IMR-90 (cell line): ENCODE data around the gene ST3GAL5. TPM values are rescaled to one million over a fixed set of nuclear protein-coding genes. Genes with fewer than 3 reads are reported as not detected.

ENCODE experiments used
- ATAC-seq: fragments of 200-7000 bp; cut with Tn5 transposase; 2 replicates; pipeline ENCODE4 v1.9.1; 2020; ENCODE audit warnings: low read depth, mild to moderate bottlenecking, moderate library complexity
- BruUV-seq: library from RNA; stranded (reverse); fragments of 400-500 nt; replicated peaks from 2 replicates; lab custom pipeline; 2021; lab: Mats Ljungman, UMichigan
- CTCF ChIA-PET: fragments of 300-600 bp; formaldehyde crosslinking; extraction: SDS; loops from one replicate; lab custom pipeline; 2021; ENCODE audit warnings: antibody characterized with exemption; lab: Yijun Ruan, JAX
- POLR2A ChIA-PET: fragments of 300-600 bp; sonication (Branson Sonifier 250); formaldehyde crosslinking; loops from one replicate; lab custom pipeline; 2022; ENCODE audit warnings: antibody characterized with exemption; ENCODE audit not compliant: unreplicated experiment; lab: Charles Lee
- DNase-seq: peaks from one replicate; pipeline ENCODE4 v3.0.0; 2013
- H2AFZ ChIP-seq: replicated peaks from 2 replicates; pipeline ENCODE3; 2013; ENCODE audit warnings: low read length, mild to moderate bottlenecking; ENCODE audit not compliant: poor library complexity
- H2AK5ac ChIP-seq: 2 replicates; pipeline ENCODE4 v1.6.1; 2013; ENCODE audit warnings: low read depth, low read length, inconsistent platforms
- H2AK9ac ChIP-seq: replicated peaks from 2 replicates; pipeline ENCODE3; 2013; ENCODE audit warnings: mild to moderate bottlenecking, low read depth, low read length, moderate library complexity; ENCODE audit not compliant: poor library complexity
- H2BK120ac ChIP-seq: 2 replicates; pipeline ENCODE4 v1.6.1; 2013; ENCODE audit warnings: low read depth, low read length, inconsistent platforms
- H2BK15ac ChIP-seq: 3 replicates; pipeline ENCODE4 v1.6.1; 2013; ENCODE audit warnings: low read depth, low read length, inconsistent platforms
- H2BK20ac ChIP-seq: 2 replicates; pipeline ENCODE4 v1.6.1; 2013; ENCODE audit warnings: low read depth, mild to moderate bottlenecking, inconsistent platforms, low read length, moderate library complexity
- H2BK5ac ChIP-seq: 2 replicates; pipeline ENCODE4 v1.6.1; 2013; ENCODE audit warnings: mild to moderate bottlenecking, low read depth, low read length, inconsistent platforms; ENCODE audit not compliant: poor library complexity, severe bottlenecking
- H3K14ac ChIP-seq: replicated peaks from 2 replicates; pipeline ENCODE4 v1.6.1; 2013; ENCODE audit warnings: low read depth, low read length, inconsistent platforms
- H3K18ac ChIP-seq: 2 replicates; pipeline ENCODE4 v1.6.1; 2013; ENCODE audit warnings: low read depth, low read length, control low read depth
- H3K23ac ChIP-seq: 2 replicates; pipeline ENCODE4 v1.6.1; 2013; ENCODE audit warnings: low read depth, low read length, inconsistent platforms
- H3K27ac ChIP-seq: 2 replicates; pipeline ENCODE4 v1.5.1; 2013; ENCODE audit warnings: mild to moderate bottlenecking, control low read depth, low read length; ENCODE audit not compliant: insufficient read depth
- H3K27me3 ChIP-seq: 2 replicates; pipeline ENCODE4 v1.6.1; 2013; ENCODE audit warnings: low read length; ENCODE audit not compliant: control insufficient read depth, insufficient read depth
- H3K36me3 ChIP-seq: 2 replicates; pipeline ENCODE4 v1.6.1; 2013; ENCODE audit warnings: low read length, mixed read lengths; ENCODE audit not compliant: control insufficient read depth, insufficient read depth
- H3K4ac ChIP-seq: 2 replicates; pipeline ENCODE4 v1.6.1; 2013; ENCODE audit warnings: low read depth, low read length, inconsistent platforms
- H3K4me1 ChIP-seq: 2 replicates; pipeline ENCODE4 v1.6.1; 2013; ENCODE audit warnings: low read length, mixed read lengths; ENCODE audit not compliant: control insufficient read depth, insufficient read depth
- H3K4me2 ChIP-seq: 2 replicates; pipeline ENCODE4 v1.6.1; 2013; ENCODE audit warnings: low read depth, mild to moderate bottlenecking, control low read depth, low read length, moderate library complexity
- H3K4me3 ChIP-seq: 2 replicates; pipeline ENCODE4 v1.5.1; 2013; ENCODE audit warnings: low read depth, mild to moderate bottlenecking, control low read depth, low read length, moderate library complexity; ENCODE audit not compliant: insufficient read depth
- H3K56ac ChIP-seq: 2 replicates; pipeline ENCODE4 v1.6.1; 2013; ENCODE audit warnings: low read length, inconsistent platforms; ENCODE audit not compliant: insufficient read depth; ENCODE audit errors: extremely low read depth
- H3K79me1 ChIP-seq, 2 experiments: 2 replicates each; pipeline ENCODE4 v1.6.1; 2013; ENCODE audit warnings: low read length in 2 of 2, inconsistent platforms in 1 of 2, low read depth in 1 of 2
- H3K9ac ChIP-seq: 2 replicates; pipeline ENCODE4 v1.6.1; 2013; ENCODE audit warnings: low read depth, low read length, control low read depth
- H3K9me1 ChIP-seq: 2 replicates; pipeline ENCODE4 v1.6.1; 2013; ENCODE audit warnings: low read length, inconsistent platforms; ENCODE audit not compliant: insufficient read depth
- H3K9me3 ChIP-seq: 2 replicates; pipeline ENCODE4 v1.6.1; 2013; ENCODE audit warnings: low read length; ENCODE audit not compliant: control insufficient read depth, insufficient read depth
- H4K20me1 ChIP-seq: 2 replicates; pipeline ENCODE4 v1.6.1; 2013; ENCODE audit warnings: low read length, inconsistent platforms; ENCODE audit not compliant: insufficient read depth
- H4K5ac ChIP-seq: 2 replicates; pipeline ENCODE4 v1.6.1; 2013; ENCODE audit warnings: mild to moderate bottlenecking, low read depth, low read length, control low read depth
- H4K8ac ChIP-seq, 2 experiments: 2 replicates each; pipeline ENCODE4 v1.6.1; 2013; ENCODE audit warnings: low read depth in 2 of 2, low read length in 2 of 2, control low read depth in 1 of 2, inconsistent platforms in 1 of 2
- H4K91ac ChIP-seq: 2 replicates; pipeline ENCODE4 v1.6.1; 2013; ENCODE audit warnings: low read depth, low read length, inconsistent platforms; ENCODE audit not compliant: insufficient read depth
- BHLHE40 ChIP-seq: fragments of 150-350 bp; IDR thresholded peaks from 2 replicates; pipeline ENCODE4 v1.6.1; 2016; ENCODE audit warnings: mild to moderate bottlenecking, low read depth, low read length
- CEBPB ChIP-seq: IDR thresholded peaks from 2 replicates; pipeline ENCODE4 v1.6.1; 2012; ENCODE audit warnings: low read depth, low read length, improper control_type of control experiment
- CHD1 ChIP-seq: IDR thresholded peaks from 2 replicates; pipeline ENCODE4 v1.6.1; 2012; ENCODE audit warnings: low read depth, low read length, improper control_type of control experiment
- CTCF ChIP-seq: conservative IDR thresholded peaks from 2 replicates; pipeline ENCODE4 v1.5.1; 2012; ENCODE audit warnings: mild to moderate bottlenecking, low read depth, low read length, improper control_type of control experiment
- ELK1 ChIP-seq: fragments of 150-350 bp; IDR thresholded peaks from 2 replicates; pipeline ENCODE4 v1.6.1; 2016; ENCODE audit warnings: low read depth, mild to moderate bottlenecking, low read length, moderate library complexity, borderline replicate concordance
- FOS ChIP-seq: fragments of 150-350 bp; IDR thresholded peaks from 2 replicates; pipeline ENCODE4 v1.6.1; 2016; ENCODE audit warnings: low read depth, low read length
- MAFK ChIP-seq: IDR thresholded peaks from 2 replicates; pipeline ENCODE4 v1.6.1; 2012; ENCODE audit warnings: low read depth, low read length, improper control_type of control experiment
- MAZ ChIP-seq: IDR thresholded peaks from 2 replicates; pipeline ENCODE4 v1.6.1; 2012; ENCODE audit warnings: low read depth, mild to moderate bottlenecking, low read length, improper control_type of control experiment, moderate library complexity, borderline replicate concordance
- MXI1 ChIP-seq: IDR thresholded peaks from 2 replicates; pipeline ENCODE4 v1.6.1; 2012; ENCODE audit warnings: low read depth, mild to moderate bottlenecking, low read length, moderate library complexity, borderline replicate concordance
- NFE2L2 ChIP-seq: fragments of 150-350 bp; IDR thresholded peaks from 2 replicates; pipeline ENCODE4 v1.6.1; 2016; ENCODE audit warnings: low read depth, mild to moderate bottlenecking, low read length
- POLR2A ChIP-seq: IDR thresholded peaks from 2 replicates; pipeline ENCODE4 v1.6.1; 2012; ENCODE audit warnings: mild to moderate bottlenecking, low read depth, low read length
- RAD21 ChIP-seq: IDR thresholded peaks from 2 replicates; pipeline ENCODE4 v1.6.1; 2012; ENCODE audit warnings: low read length, improper control_type of control experiment
- RCOR1 ChIP-seq: IDR thresholded peaks from 2 replicates; pipeline ENCODE4 v1.6.1; 2012; ENCODE audit warnings: mild to moderate bottlenecking, low read length, improper control_type of control experiment; ENCODE audit not compliant: insufficient replicate concordance
- RFX5 ChIP-seq: IDR thresholded peaks from 2 replicates; pipeline ENCODE4 v1.8.0; 2012; ENCODE audit warnings: low read depth, mild to moderate bottlenecking, low read length, moderate library complexity
- SMC3 ChIP-seq: fragments of 150-350 bp; IDR thresholded peaks from 2 replicates; pipeline ENCODE4 v1.6.1; 2016; ENCODE audit warnings: low read depth, mild to moderate bottlenecking, antibody characterized with exemption, low read length, moderate library complexity
- USF2 ChIP-seq: fragments of 150-350 bp; IDR thresholded peaks from 2 replicates; pipeline ENCODE4 v1.6.1; 2017; ENCODE audit warnings: mild to moderate bottlenecking, antibody characterized with exemption, low read length, low read depth
- WGBS, 2 experiments: methylation state at CpG; one replicate each; pipeline versions ENCODE4 v1.1.5 to v1.1.7; 2013; ENCODE audit warnings: missing lambda C conversion rate in 2 of 2; ENCODE audit not compliant: insufficient read length in 1 of 2; ENCODE audit errors: extremely low coverage in 2 of 2; 5-methylcytosine and 5-hydroxymethylcytosine counted together
- dilution Hi-C: fragments of 300-500 bp; cut with HindIII; formaldehyde crosslinking; loops from one replicate; pipeline ENCODE4 v1.14.3; 2018; ENCODE audit warnings: low sequenced_read_pairs; ENCODE audit not compliant: unreplicated experiment
- in situ Hi-C: fragments of 300-500 bp; cut with MboI; formaldehyde crosslinking; loops from 3 replicates; pipeline ENCODE4 v1.14.3; 2019; ENCODE audit warnings: low sequenced_read_pairs, inconsistent platforms, mixed read lengths
- intact Hi-C: fragments of 100-400 bp; cut with micrococcal nuclease; formaldehyde crosslinking; loops from 2 replicates; pipeline ENCODE4 v1.10.0; 2022
- polyA plus RNA-seq, 3 experiments: library from polyadenylated mRNA; depleted of rRNA; stranded (reverse); fragments of >200 nt; gene quantifications; 2 replicates each; pipeline ENCODE4 v1.2.3, GENCODE V29; 2012; ENCODE audit warnings: low replicate concordance in 1 of 3
- total RNA-seq: library from RNA; depleted of rRNA; stranded (reverse); fragments of >200 nt; gene quantifications from 2 replicates; pipeline ENCODE4 v1.2.3, GENCODE V29; 2012

The ST3GAL5 gene
- total and polyA plus RNA-seq, 2 of the 4 experiments (the other 2 are of a cell fraction) = 16.8 to 21.0 TPM

- no peak overlapping the region for H3K27ac ChIP-seq
- H4K91ac ChIP-seq = no peak overlapping the region
- H3K27me3 ChIP-seq = no peaks in the 10 kb centered on the region
- WGBS, 2 experiments = no CpG with 5 or more reads among the region's 9 CpGs
- no peak overlapping the region for H3K14ac ChIP-seq
- dilution Hi-C loops (no loop called here), in situ Hi-C loops (no loop called here), intact Hi-C loops (loop anchor here (10.0 kb wide), 1 partner anchor 56 kb away; no protein-coding TSS in a partner anchor)
- H2AK9ac ChIP-seq = peak overlapping the region; percentile 58
- ATAC-seq (no peak), DNase-seq (no peak)
- no peak for TF ChIP-seq SMC3
- TF ChIP-seq NFE2L2 = no peak
- TF ChIP-seq CHD1 = no peak
- TF ChIP-seq RFX5 = no peak
- no peak for TF ChIP-seq USF2
- TF ChIP-seq ELK1 = no peak
- TF ChIP-seq CEBPB = no peak
- no peak for TF ChIP-seq MAZ
- TF ChIP-seq RCOR1 = no peak
- TF ChIP-seq CTCF = no peak
- TF ChIP-seq POLR2A = no peak
- no peak for TF ChIP-seq MAFK
- TF ChIP-seq MXI1 = no peak
- no peak for TF ChIP-seq FOS
- no peak for TF ChIP-seq RAD21
- TF ChIP-seq BHLHE40 = no peak
- H2BK15ac ChIP-seq = no peak overlapping the region
- H3K23ac ChIP-seq = no peak overlapping the region
- H3K4me2 ChIP-seq = no peak overlapping the region
- no peak overlapping the region for H3K4me3 ChIP-seq
- H4K20me1 ChIP-seq = peaks cover 4% of the 10 kb centered on the region; the same call in 1 of the 2 replicates
- peaks cover 9% of the 10 kb centered on the region for H3K4me1 ChIP-seq
- peaks cover 6% of the 10 kb centered on the region; the same call in 1 of the 2 replicates for H3K9me1 ChIP-seq
- H3K4ac ChIP-seq = no peak overlapping the region
- no peak overlapping the region for H4K5ac ChIP-seq
- ChIA-PET CTCF (no interaction called here), POLR2A (no interaction called here)
- no peak overlapping the region for H2BK120ac ChIP-seq
- H2AFZ ChIP-seq = no peak overlapping the region
- no peak overlapping the region for H3K18ac ChIP-seq
- H2AK5ac ChIP-seq = no peak overlapping the region
- H4K8ac ChIP-seq = no peak overlapping the region
- H2BK20ac ChIP-seq = no peak overlapping the region
- H3K9ac ChIP-seq = no peak overlapping the region
- no peak overlapping the region for H3K56ac ChIP-seq
- 0 out of 2 replicates have a peak, but pooled peaks cover 2% of the 10 kb centered on the region for H3K36me3 ChIP-seq
- no peak overlapping the region for H2BK5ac ChIP-seq
- H3K79me1 ChIP-seq = peaks cover 3 to 6% of the 10 kb centered on the region in 2 experiments; a peak in 2 of 4 replicates
- no TSS peak for BruUV-seq
- H3K9me3 ChIP-seq = no peaks in the 10 kb centered on the region
These were observed 20.0 kb downstream of the ST3GAL5 start for GRCh38 chr2:85868822-85869221.
